ENCODE results near the gene TPM1. TPM values are rescaled to one million over a fixed set of nuclear protein-coding genes. Genes with fewer than 3 reads are reported as not detected.

The TPM1 gene
- polyA plus RNA-seq, 1 of the 3 experiments (the other 2 are of a cell fraction), result 1,371 TPM

DNA sequence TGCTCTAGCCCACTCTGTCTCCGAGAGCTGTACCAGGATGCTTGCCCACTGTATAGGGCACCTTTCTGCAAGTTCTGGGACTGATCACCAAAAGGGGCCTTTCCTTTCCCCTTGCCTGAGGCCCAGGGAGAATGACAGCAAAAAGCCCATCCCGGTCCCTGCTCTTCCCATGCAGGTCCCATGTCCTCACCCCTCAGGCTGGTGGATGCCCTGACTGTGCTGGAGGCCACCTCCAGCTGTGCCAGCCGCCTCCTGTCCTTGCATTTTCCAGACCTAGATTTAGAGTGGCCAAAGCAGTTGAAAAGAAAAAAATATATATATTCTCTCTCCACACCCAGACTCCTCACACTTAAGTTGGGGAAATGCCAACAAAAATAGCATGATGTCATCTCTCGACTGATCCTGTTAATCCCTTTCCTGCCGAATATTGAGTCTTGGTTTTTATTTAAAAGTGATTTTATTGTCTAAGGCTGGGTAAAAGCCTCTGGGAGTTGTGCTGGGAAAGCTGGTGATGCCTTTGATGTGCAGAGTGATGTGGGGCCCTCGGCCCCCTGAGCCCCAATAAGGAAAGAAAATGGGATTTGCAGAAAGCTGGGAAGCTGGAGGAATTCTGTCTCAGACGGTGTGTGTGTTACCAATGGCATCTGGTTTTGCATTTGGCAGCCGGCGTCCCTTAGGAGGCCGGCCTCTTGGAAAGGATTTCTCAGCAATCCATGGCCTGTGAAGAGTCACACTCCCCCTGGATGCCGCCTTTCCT, 29.3 kb upstream of the TPM1 start:
- H3K9ac ChIP-seq, result peak overlapping the region; percentile 49; the same call in 1 of the 2 replicates
- H3K79me2 ChIP-seq (ENCODE audit: insufficient read depth), result no peaks in the 10 kb centered on the region
- no peak overlapping the region for H3K4me3 ChIP-seq (ENCODE audit: low read depth in 2 of 2, low read length in 1 of 2)
- H2AFZ ChIP-seq (ENCODE audit: low read depth), result peak overlapping the region; percentile 60; the same call in 1 of the 2 replicates
- peak overlapping the region; percentile 58 to 89; a peak in 3 of 4 replicates for H3K27ac ChIP-seq (ENCODE audit: low read depth in 2 of 2, low read length in 1 of 2)
- WGBS (ENCODE audit: low lambda C conversion rate), result 37% methylated on average over 9 of the region's 11 CpGs
- CTCF ChIA-PET, result interaction anchor here (1.2 to 1.4 kb wide), 3 partner anchors 35 to 135 kb away, joined by 3 read pairs; no protein-coding TSS in a partner anchor
- no peaks in the 10 kb centered on the region for H3K27me3 ChIP-seq (ENCODE audit: insufficient read depth)
- no peak for DNase-seq
- H3K9me3 ChIP-seq, result no peaks in the 10 kb centered on the region
- peak overlapping the region; percentile 58 for H3K4me2 ChIP-seq
- no peaks in the 10 kb centered on the region for H4K20me1 ChIP-seq (ENCODE audit: insufficient read depth)
- H3K9me2 ChIP-seq, result no peaks in the 10 kb centered on the region
- H3K36me3 ChIP-seq (replicated peaks in 1 of 2; ENCODE audit: control insufficient read depth in 1 of 2, insufficient read depth in 2 of 2, low read length in 1 of 2), result no peaks in the 10 kb centered on the region
- TF ChIP-seq GATA2 (CRISPR knock-in tag; IDR thresholded peaks at IDR 0.05), result no peak
- TF ChIP-seq, protein P1, sequence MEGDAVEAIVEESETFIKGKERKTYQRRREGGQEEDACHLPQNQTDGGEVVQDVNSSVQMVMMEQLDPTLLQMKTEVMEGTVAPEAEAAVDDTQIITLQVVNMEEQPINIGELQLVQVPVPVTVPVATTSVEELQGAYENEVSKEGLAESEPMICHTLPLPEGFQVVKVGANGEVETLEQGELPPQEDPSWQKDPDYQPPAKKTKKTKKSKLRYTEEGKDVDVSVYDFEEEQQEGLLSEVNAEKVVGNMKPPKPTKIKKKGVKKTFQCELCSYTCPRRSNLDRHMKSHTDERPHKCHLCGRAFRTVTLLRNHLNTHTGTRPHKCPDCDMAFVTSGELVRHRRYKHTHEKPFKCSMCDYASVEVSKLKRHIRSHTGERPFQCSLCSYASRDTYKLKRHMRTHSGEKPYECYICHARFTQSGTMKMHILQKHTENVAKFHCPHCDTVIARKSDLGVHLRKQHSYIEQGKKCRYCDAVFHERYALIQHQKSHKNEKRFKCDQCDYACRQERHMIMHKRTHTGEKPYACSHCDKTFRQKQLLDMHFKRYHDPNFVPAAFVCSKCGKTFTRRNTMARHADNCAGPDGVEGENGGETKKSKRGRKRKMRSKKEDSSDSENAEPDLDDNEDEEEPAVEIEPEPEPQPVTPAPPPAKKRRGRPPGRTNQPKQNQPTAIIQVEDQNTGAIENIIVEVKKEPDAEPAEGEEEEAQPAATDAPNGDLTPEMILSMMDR (IDR thresholded peaks at IDR 0.05), result no peak
- TF ChIP-seq CHD2 (IDR thresholded peaks at IDR 0.05; ENCODE audit: low read length, partially characterized antibody), result no peak
- TF ChIP-seq, protein P2, sequence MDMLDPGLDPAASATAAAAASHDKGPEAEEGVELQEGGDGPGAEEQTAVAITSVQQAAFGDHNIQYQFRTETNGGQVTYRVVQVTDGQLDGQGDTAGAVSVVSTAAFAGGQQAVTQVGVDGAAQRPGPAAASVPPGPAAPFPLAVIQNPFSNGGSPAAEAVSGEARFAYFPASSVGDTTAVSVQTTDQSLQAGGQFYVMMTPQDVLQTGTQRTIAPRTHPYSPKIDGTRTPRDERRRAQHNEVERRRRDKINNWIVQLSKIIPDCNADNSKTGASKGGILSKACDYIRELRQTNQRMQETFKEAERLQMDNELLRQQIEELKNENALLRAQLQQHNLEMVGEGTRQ (IDR thresholded peaks at IDR 0.05; ENCODE audit: borderline replicate concordance, low read depth, low read length), result no peak
- no peak for TF ChIP-seq TEAD4 (IDR thresholded peaks at IDR 0.05; ENCODE audit: borderline replicate concordance, insufficient read depth)
- TF ChIP-seq, protein P3, sequence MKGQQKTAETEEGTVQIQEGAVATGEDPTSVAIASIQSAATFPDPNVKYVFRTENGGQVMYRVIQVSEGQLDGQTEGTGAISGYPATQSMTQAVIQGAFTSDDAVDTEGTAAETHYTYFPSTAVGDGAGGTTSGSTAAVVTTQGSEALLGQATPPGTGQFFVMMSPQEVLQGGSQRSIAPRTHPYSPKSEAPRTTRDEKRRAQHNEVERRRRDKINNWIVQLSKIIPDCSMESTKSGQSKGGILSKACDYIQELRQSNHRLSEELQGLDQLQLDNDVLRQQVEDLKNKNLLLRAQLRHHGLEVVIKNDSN (IDR thresholded peaks at IDR 0.05; ENCODE audit: borderline replicate concordance, low read depth), result no peak
- TF ChIP-seq RXRA (IDR thresholded peaks at IDR 0.05; ENCODE audit: borderline replicate concordance, low read depth), result no peak
- no peak for TF ChIP-seq MXI1 (IDR thresholded peaks at IDR 0.05; ENCODE audit: low read depth, low read length)
- TF ChIP-seq, protein P4, sequence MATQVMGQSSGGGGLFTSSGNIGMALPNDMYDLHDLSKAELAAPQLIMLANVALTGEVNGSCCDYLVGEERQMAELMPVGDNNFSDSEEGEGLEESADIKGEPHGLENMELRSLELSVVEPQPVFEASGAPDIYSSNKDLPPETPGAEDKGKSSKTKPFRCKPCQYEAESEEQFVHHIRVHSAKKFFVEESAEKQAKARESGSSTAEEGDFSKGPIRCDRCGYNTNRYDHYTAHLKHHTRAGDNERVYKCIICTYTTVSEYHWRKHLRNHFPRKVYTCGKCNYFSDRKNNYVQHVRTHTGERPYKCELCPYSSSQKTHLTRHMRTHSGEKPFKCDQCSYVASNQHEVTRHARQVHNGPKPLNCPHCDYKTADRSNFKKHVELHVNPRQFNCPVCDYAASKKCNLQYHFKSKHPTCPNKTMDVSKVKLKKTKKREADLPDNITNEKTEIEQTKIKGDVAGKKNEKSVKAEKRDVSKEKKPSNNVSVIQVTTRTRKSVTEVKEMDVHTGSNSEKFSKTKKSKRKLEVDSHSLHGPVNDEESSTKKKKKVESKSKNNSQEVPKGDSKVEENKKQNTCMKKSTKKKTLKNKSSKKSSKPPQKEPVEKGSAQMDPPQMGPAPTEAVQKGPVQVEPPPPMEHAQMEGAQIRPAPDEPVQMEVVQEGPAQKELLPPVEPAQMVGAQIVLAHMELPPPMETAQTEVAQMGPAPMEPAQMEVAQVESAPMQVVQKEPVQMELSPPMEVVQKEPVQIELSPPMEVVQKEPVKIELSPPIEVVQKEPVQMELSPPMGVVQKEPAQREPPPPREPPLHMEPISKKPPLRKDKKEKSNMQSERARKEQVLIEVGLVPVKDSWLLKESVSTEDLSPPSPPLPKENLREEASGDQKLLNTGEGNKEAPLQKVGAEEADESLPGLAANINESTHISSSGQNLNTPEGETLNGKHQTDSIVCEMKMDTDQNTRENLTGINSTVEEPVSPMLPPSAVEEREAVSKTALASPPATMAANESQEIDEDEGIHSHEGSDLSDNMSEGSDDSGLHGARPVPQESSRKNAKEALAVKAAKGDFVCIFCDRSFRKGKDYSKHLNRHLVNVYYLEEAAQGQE (IDR thresholded peaks at IDR 0.05; ENCODE audit: low read depth, low read length), result no peak
- 0 out of 2 replicates have a peak, but pooled peaks have one; percentile 10 for TF ChIP-seq JUND (IDR thresholded peaks at IDR 0.05)
- TF ChIP-seq, protein P5, sequence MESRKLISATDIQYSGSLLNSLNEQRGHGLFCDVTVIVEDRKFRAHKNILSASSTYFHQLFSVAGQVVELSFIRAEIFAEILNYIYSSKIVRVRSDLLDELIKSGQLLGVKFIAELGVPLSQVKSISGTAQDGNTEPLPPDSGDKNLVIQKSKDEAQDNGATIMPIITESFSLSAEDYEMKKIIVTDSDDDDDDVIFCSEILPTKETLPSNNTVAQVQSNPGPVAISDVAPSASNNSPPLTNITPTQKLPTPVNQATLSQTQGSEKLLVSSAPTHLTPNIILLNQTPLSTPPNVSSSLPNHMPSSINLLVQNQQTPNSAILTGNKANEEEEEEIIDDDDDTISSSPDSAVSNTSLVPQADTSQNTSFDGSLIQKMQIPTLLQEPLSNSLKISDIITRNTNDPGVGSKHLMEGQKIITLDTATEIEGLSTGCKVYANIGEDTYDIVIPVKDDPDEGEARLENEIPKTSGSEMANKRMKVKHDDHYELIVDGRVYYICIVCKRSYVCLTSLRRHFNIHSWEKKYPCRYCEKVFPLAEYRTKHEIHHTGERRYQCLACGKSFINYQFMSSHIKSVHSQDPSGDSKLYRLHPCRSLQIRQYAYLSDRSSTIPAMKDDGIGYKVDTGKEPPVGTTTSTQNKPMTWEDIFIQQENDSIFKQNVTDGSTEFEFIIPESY (IDR thresholded peaks at IDR 0.05; ENCODE audit: borderline replicate concordance, low read depth), result no peak
- TF ChIP-seq, protein P6, sequence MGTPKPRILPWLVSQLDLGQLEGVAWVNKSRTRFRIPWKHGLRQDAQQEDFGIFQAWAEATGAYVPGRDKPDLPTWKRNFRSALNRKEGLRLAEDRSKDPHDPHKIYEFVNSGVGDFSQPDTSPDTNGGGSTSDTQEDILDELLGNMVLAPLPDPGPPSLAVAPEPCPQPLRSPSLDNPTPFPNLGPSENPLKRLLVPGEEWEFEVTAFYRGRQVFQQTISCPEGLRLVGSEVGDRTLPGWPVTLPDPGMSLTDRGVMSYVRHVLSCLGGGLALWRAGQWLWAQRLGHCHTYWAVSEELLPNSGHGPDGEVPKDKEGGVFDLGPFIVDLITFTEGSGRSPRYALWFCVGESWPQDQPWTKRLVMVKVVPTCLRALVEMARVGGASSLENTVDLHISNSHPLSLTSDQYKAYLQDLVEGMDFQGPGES (IDR thresholded peaks at IDR 0.05; ENCODE audit: low read depth, low read length), result no peak
- peak; percentile 64; the same call in 1 of the 2 replicates for TF ChIP-seq NFIC (IDR thresholded peaks at IDR 0.05; ENCODE audit: borderline replicate concordance)
- no peak for TF ChIP-seq RFX5 (IDR thresholded peaks at IDR 0.05; ENCODE audit: low read length)
- TF ChIP-seq FOSL2 (IDR thresholded peaks at IDR 0.05; ENCODE audit: borderline replicate concordance, low read depth), result no peak; the same call in 1 of the 2 replicates
- TF ChIP-seq TCF12 (IDR thresholded peaks at IDR 0.05), result peak; percentile 21; the same call in 1 of the 2 replicates
- peak in 1 of 2 experiments; percentile 20; a peak in 1 of 4 replicates for TF ChIP-seq EP300 (IDR thresholded peaks at IDR 0.05; ENCODE audit: borderline replicate concordance in 1 of 2, low read depth in 1 of 2, low read length in 1 of 2)
- TF ChIP-seq EZH2phosphoT487 (IDR thresholded peaks at IDR 0.05; ENCODE audit: borderline replicate concordance, low read depth), result no peak
- TF ChIP-seq SMC3 (IDR thresholded peaks at IDR 0.05; ENCODE audit: low read depth, low read length), result no peak
- peaks cover 35% of the 10 kb centered on the region for H3F3A ChIP-seq (replicated peaks; ENCODE audit: insufficient read depth)
- H3K4me1 ChIP-seq (ENCODE audit: control insufficient read depth in 1 of 2, insufficient read depth in 2 of 2, low read depth in 1 of 2, low read length in 1 of 2), result peaks cover 7 to 40% of the 10 kb centered on the region in 2 experiments; a peak in 3 of 4 replicates
- POLR2A ChIA-PET, result no interaction called here
